A673 (cell line): ENCODE results near the gene PROC. TPM values are rescaled to one million over a fixed set of nuclear protein-coding genes. Genes with fewer than 3 reads are reported as not detected.

Experiments used
- Bru-seq: library from RNA; stranded (reverse); fragments of 400-500 nt; gene quantifications from one replicate; lab custom pipeline; 2021; lab: Mats Ljungman, UMichigan
- BruChase-seq, 2 experiments: library from RNA; stranded (reverse); fragments of 400-500 nt; gene quantifications; one replicate each; lab custom pipeline; 2021; lab: Mats Ljungman, UMichigan
- BruUV-seq: library from RNA; stranded (reverse); fragments of 400-500 nt; replicated peaks from 2 replicates; lab custom pipeline; 2021; lab: Mats Ljungman, UMichigan
- CTCF ChIA-PET: fragments of 300-600 bp; sonication (Branson Sonifier 250); formaldehyde crosslinking; loops from one replicate; lab custom pipeline; 2022; ENCODE audit warnings: antibody characterized with exemption; lab: Charles Lee
- POLR2A ChIA-PET: fragments of 300-600 bp; sonication (Branson Sonifier 250); formaldehyde crosslinking; loops from one replicate; lab custom pipeline; 2022; ENCODE audit warnings: antibody characterized with exemption; ENCODE audit not compliant: low non-redundant PET; lab: Charles Lee
- DNase-seq: peaks from one replicate; pipeline ENCODE4 v3.0.0-alpha.2; 2015; ENCODE audit warnings: low spot score
- H3K27ac ChIP-seq: fragments of 200-600 bp; sonication (generic); 2 replicates; pipeline ENCODE4 v1.5.1; 2016; ENCODE audit warnings: mixed run types, low read depth, mild to moderate bottlenecking, mixed read lengths, antibody characterized with exemption, low read length; ENCODE audit not compliant: poor library complexity, severe bottlenecking
- H3K27me3 ChIP-seq: fragments of 200-600 bp; sonication (generic); replicated peaks from 2 replicates; pipeline ENCODE4 v1.6.1; 2017; ENCODE audit warnings: mixed run types, low read depth, mild to moderate bottlenecking, mixed read lengths, antibody characterized with exemption, low read length; ENCODE audit not compliant: insufficient read depth, poor library complexity
- H3K36me3 ChIP-seq: fragments of 200-600 bp; sonication (generic); 2 replicates; pipeline ENCODE4 v1.6.1; 2016; ENCODE audit warnings: mixed run types, mild to moderate bottlenecking, mixed read lengths, antibody characterized with exemption, low read length; ENCODE audit not compliant: insufficient read depth, poor library complexity, severe bottlenecking
- H3K4me1 ChIP-seq: fragments of 200-600 bp; sonication (generic); 2 replicates; pipeline ENCODE4 v1.6.1; 2017; ENCODE audit warnings: mixed run types, mild to moderate bottlenecking, mixed read lengths, antibody characterized with exemption, low read length; ENCODE audit not compliant: insufficient read depth, poor library complexity, severe bottlenecking
- H3K4me3 ChIP-seq: fragments of 200-600 bp; sonication (generic); 2 replicates; pipeline ENCODE4 v1.5.1; 2016; ENCODE audit warnings: low read depth, mixed run types, mild to moderate bottlenecking, mixed read lengths, low read length; ENCODE audit not compliant: poor library complexity, severe bottlenecking
- H3K9me3 ChIP-seq: fragments of 200-600 bp; sonication (generic); 2 replicates; pipeline ENCODE4 v1.6.1; 2016; ENCODE audit warnings: mixed run types, low read depth, mild to moderate bottlenecking, mixed read lengths, antibody characterized with exemption, low read length; ENCODE audit not compliant: poor library complexity, severe bottlenecking
- CTCF ChIP-seq: fragments of 300-800, 200-600 bp; sonication (generic); conservative IDR thresholded peaks from 2 replicates; pipeline ENCODE4 v1.5.1; 2017; ENCODE audit warnings: low read depth, mild to moderate bottlenecking, antibody characterized with exemption, low read length, moderate library complexity, mixed read lengths
- EZH2 ChIP-seq: fragments of 200-600 bp; sonication (generic); IDR thresholded peaks from 2 replicates; pipeline ENCODE4 v1.6.1; 2017; ENCODE audit warnings: borderline replicate concordance, low read depth, mild to moderate bottlenecking, mixed read lengths, antibody characterized with exemption, low read length; ENCODE audit not compliant: poor library complexity, severe bottlenecking
- intact Hi-C: fragments of 100-400 bp; cut with micrococcal nuclease; formaldehyde crosslinking; loops from one replicate; pipeline ENCODE4 v1.10.0; 2022; ENCODE audit not compliant: unreplicated experiment
- long read RNA-seq: library from polyadenylated mRNA; stranded (forward); transcript quantifications from one replicate; pipeline ENCODE4 v2.0.0, GENCODE V29; 2022
- total RNA-seq: library from RNA; stranded (reverse); gene quantifications from 2 replicates; pipeline ENCODE4 v1.2.3, GENCODE V29; 2021

PROC gene
- total RNA-seq (0.37 TPM in 1 of 2 replicates, not detected in the other), Bru-seq, nascent RNA (not detected), BruChase-seq, experiment 1, labeled RNA remaining after a 2-hour chase (percentile 7 among the genes with signal in this experiment), BruChase-seq, experiment 2, labeled RNA remaining after a 6-hour chase (not detected)
- long read RNA-seq, result 0 reads

GRCh38 chr2:127418300-127419111 is at the start of gene PROC:
PROC (plus strand) TSS chr2:127418427; CDS start chr2:127419943, 1,516 bp downstream.
- Histone ChIP-seq H3K4me3 (no peak within 1 kb of the TSS), H3K27ac (no peak within 1 kb of the TSS), H3K27me3 (no peaks in the 10 kb centered on the region), H3K4me1 (peaks cover 21% of the 10 kb centered on the region), H3K36me3 (no peaks in the 10 kb centered on the region), H3K9me3 (no peaks in the 10 kb centered on the region)
- BruUV-seq, result no TSS peak
- no peak for DNase-seq
- POLR2A ChIA-PET, result interaction anchor here (0.7 kb wide), 1 partner anchor 257 kb away, joined by 5 read pairs; no protein-coding TSS in a partner anchor
- CTCF ChIA-PET, result interaction anchor here (0.6 kb wide), 1 partner anchor 23 kb away, joined by 9 read pairs; no protein-coding TSS in a partner anchor
- intact Hi-C loops, result no loop called here
- TF ChIP-seq CTCF (no peak), EZH2 (no peak)

- POLR2A ChIA-PET, result no interaction called here
- BruUV-seq, result no TSS peak
- intact Hi-C loops, result no loop called here
- no peak overlapping the region for H3K27ac ChIP-seq
- DNase-seq, result no peak
- no peaks in the 10 kb centered on the region for H3K36me3 ChIP-seq
- CTCF ChIA-PET, result no interaction called here
- H3K4me1 ChIP-seq, result no peaks in the 10 kb centered on the region
- no peak for TF ChIP-seq EZH2
- TF ChIP-seq CTCF, result no peak
- H3K9me3 ChIP-seq, result no peaks in the 10 kb centered on the region
- H3K27me3 ChIP-seq, result no peaks in the 10 kb centered on the region
- H3K4me3 ChIP-seq, result no peak overlapping the region
Observed at GRCh38 chr2:127370010-127370409, 48.2 kb upstream of the PROC start.

- TF ChIP-seq CTCF, result no peak
- H3K27me3 ChIP-seq, result no peaks in the 10 kb centered on the region
- ChIA-PET CTCF (no interaction called here), POLR2A (no interaction called here)
- no peak overlapping the region for H3K27ac ChIP-seq
- intact Hi-C loops, result no loop called here
- H3K36me3 ChIP-seq, result no peaks in the 10 kb centered on the region
- DNase-seq, result no peak
- H3K4me1 ChIP-seq, result no peaks in the 10 kb centered on the region
- no peaks in the 10 kb centered on the region for H3K9me3 ChIP-seq
- BruUV-seq, result no TSS peak
- no peak overlapping the region for H3K4me3 ChIP-seq
Observed at GRCh38 chr2:127371037-127371436, 47.2 kb upstream of the PROC start.
